HCT116 (cell line): ENCODE data around the gene RIOX2. TPM values are rescaled to one million over a fixed set of nuclear protein-coding genes. Genes with fewer than 3 reads are reported as not detected.

Source experiments
- ATAC-seq: fragments of 200-7000 bp; cut with Tn5 transposase; 2 replicates; pipeline ENCODE4 v1.9.1; 2020; ENCODE audit warnings: mild to moderate bottlenecking, moderate library complexity
- BruUV-seq: library from RNA; stranded (reverse); fragments of 400-500 nt; replicated peaks from 2 replicates; lab custom pipeline; 2021; lab: Mats Ljungman, UMichigan
- CTCF ChIA-PET: fragments of 300-600 bp; sonication (Branson Sonifier 250); formaldehyde crosslinking; loops from one replicate; lab custom pipeline; 2021; ENCODE audit warnings: antibody characterized with exemption; lab: Charles Lee
- POLR2A ChIA-PET: fragments of 300-600, 350-600 bp; sonication (Branson Sonifier 250); formaldehyde crosslinking; loops from one replicate; lab custom pipeline; 2021; ENCODE audit warnings: antibody characterized with exemption; lab: Charles Lee
- RAD21 ChIA-PET, 2 experiments: fragments of 300-600 bp; sonication (Branson Sonifier 250); formaldehyde crosslinking; loops; one replicate each; lab custom pipeline; 2023; ENCODE audit warnings: low total read pairs in 2 of 2; ENCODE audit not compliant: uncharacterized antibody in 2 of 2, unreplicated experiment in 2 of 2, low non-redundant PET in 1 of 2; lab: Charles Lee
- DNase-seq: peaks from one replicate; pipeline ENCODE4 v3.0.0-alpha.2; 2010; ENCODE audit warnings: low read depth, low spot score
- H2AFZ ChIP-seq: fragments of 200-600 bp; shearing (Covaris generic), sonication (generic); 2 replicates; pipeline ENCODE4 v1.6.1; 2017; ENCODE audit warnings: low read depth, mixed run types, mixed read lengths, antibody characterized with exemption, low read length; ENCODE audit not compliant: poor library complexity, severe bottlenecking
- H3K27ac ChIP-seq: 2 replicates; pipeline ENCODE4 v1.5.1; 2012; ENCODE audit warnings: low read depth, low read length
- H3K27me3 ChIP-seq: fragments of 200-600 bp; sonication (generic); 2 replicates; pipeline ENCODE4 v1.6.1; 2016; ENCODE audit warnings: mixed run types, low read length, mixed read lengths; ENCODE audit not compliant: insufficient read depth
- H3K36me3 ChIP-seq, 2 experiments: fragments of 200-500 bp in 1 of 2; fragments of 200-600 bp in 1 of 2; sonication (Bioruptor generic) in 1 of 2; sonication (generic) in 1 of 2; 2 replicates each; pipeline versions ENCODE4 v1.5.1 to v1.6.1; 2014 to 2016; ENCODE audit warnings: low read length in 2 of 2, inconsistent platforms in 1 of 2, mixed read lengths in 1 of 2, mixed run types in 1 of 2; ENCODE audit not compliant: insufficient read depth in 2 of 2, control insufficient read depth in 1 of 2
- H3K4me1 ChIP-seq, 2 experiments: fragments of 200-600 bp in 1 of 2; sonication (generic) in 1 of 2; 2 replicates each; pipeline versions ENCODE4 v1.5.1 to v1.6.1; 2012 to 2017; ENCODE audit warnings: low read length in 2 of 2, inconsistent platforms in 1 of 2, mild to moderate bottlenecking in 1 of 2, mixed read lengths in 1 of 2, mixed run types in 1 of 2, moderate library complexity in 1 of 2; ENCODE audit not compliant: insufficient read depth in 2 of 2, control insufficient read depth in 1 of 2
- H3K4me2 ChIP-seq: fragments of 200-600 bp; sonication (generic); 2 replicates; pipeline ENCODE4 v1.6.1; 2017; ENCODE audit warnings: mixed run types, low read length, mixed read lengths
- H3K4me3 ChIP-seq, 2 experiments: fragments of 200-600 bp in 1 of 2; sonication (generic) in 1 of 2; replicated peaks in 1 of 2; 2 replicates each; pipeline ENCODE4 v1.5.1; 2011 to 2016; ENCODE audit warnings: low read length in 2 of 2, control low read depth in 1 of 2, low read depth in 1 of 2, mild to moderate bottlenecking in 1 of 2, mixed read lengths in 1 of 2, mixed run types in 1 of 2
- H3K79me2 ChIP-seq: fragments of 200-600 bp; sonication (generic); 2 replicates; pipeline ENCODE4 v1.6.1; 2017; ENCODE audit warnings: mild to moderate bottlenecking, mixed run types, low read length, moderate library complexity, mixed read lengths; ENCODE audit not compliant: insufficient read depth
- H3K9ac ChIP-seq: fragments of 200-600 bp; sonication (generic); 2 replicates; pipeline ENCODE4 v1.6.1; 2016; ENCODE audit warnings: low read length, mixed read lengths
- H3K9me2 ChIP-seq: fragments of 200-600 bp; sonication (generic), shearing (Covaris generic); 2 replicates; pipeline ENCODE4 v1.6.1; 2017; ENCODE audit warnings: mixed run types, mild to moderate bottlenecking, moderate library complexity; ENCODE audit not compliant: insufficient read depth
- H3K9me3 ChIP-seq, 2 experiments: fragments of 200-500 bp in 1 of 2; fragments of 200-600 bp in 1 of 2; sonication (Bioruptor generic) in 1 of 2; sonication (generic) in 1 of 2; 2 replicates each; pipeline ENCODE4 v1.6.1; 2014 to 2017; ENCODE audit warnings: low read length in 2 of 2, mixed read lengths in 2 of 2, inconsistent platforms in 1 of 2, low read depth in 1 of 2, mild to moderate bottlenecking in 1 of 2, mixed run types in 1 of 2, moderate library complexity in 1 of 2; ENCODE audit not compliant: control insufficient read depth in 1 of 2, insufficient read depth in 1 of 2
- H4K20me1 ChIP-seq: fragments of 200-600 bp; sonication (generic), shearing (Covaris generic); 2 replicates; pipeline ENCODE4 v1.6.1; 2017; ENCODE audit warnings: mixed run types, mild to moderate bottlenecking, moderate library complexity; ENCODE audit not compliant: insufficient read depth
- CBX3 ChIP-seq: IDR thresholded peaks from 2 replicates; pipeline ENCODE4 v1.6.1; 2012; ENCODE audit warnings: low read depth
- CEBPB ChIP-seq: IDR thresholded peaks from 2 replicates; pipeline ENCODE4 v1.6.1; 2012; ENCODE audit warnings: low read depth
- EGR1 ChIP-seq: IDR thresholded peaks from 2 replicates; pipeline ENCODE4 v1.6.1; 2012; ENCODE audit warnings: low read depth
- ELF1 ChIP-seq: IDR thresholded peaks from 2 replicates; pipeline ENCODE4 v1.6.1; 2012; ENCODE audit warnings: low read depth, borderline replicate concordance
- JUND ChIP-seq: IDR thresholded peaks from 2 replicates; pipeline ENCODE4 v1.6.1; 2012
- POLR2A ChIP-seq: IDR thresholded peaks from 2 replicates; pipeline ENCODE4 v1.7.0; 2011; ENCODE audit warnings: borderline replicate concordance; ENCODE audit not compliant: insufficient read depth, insufficient read length; ENCODE audit errors: extremely low read depth
- SP1 ChIP-seq: IDR thresholded peaks from 2 replicates; pipeline ENCODE4 v1.6.1; 2012; ENCODE audit warnings: low read depth
- SRF ChIP-seq: IDR thresholded peaks from 2 replicates; pipeline ENCODE4 v1.6.1; 2012; ENCODE audit warnings: low read depth
- TCF7L2 ChIP-seq: IDR thresholded peaks from 2 replicates; pipeline ENCODE4 v1.7.0; 2011; ENCODE audit warnings: borderline replicate concordance, inconsistent platforms; ENCODE audit not compliant: insufficient read depth, insufficient read length; ENCODE audit errors: extremely low read depth
- YY1 ChIP-seq: IDR thresholded peaks from 2 replicates; pipeline ENCODE4 v1.6.1; 2011; ENCODE audit warnings: low read length, low read depth, moderate library complexity, mild to moderate bottlenecking; ENCODE audit not compliant: insufficient replicate concordance; ENCODE audit errors: extremely low read depth
- ZFX ChIP-seq: fragments of 450-650 bp; IDR thresholded peaks from 2 replicates; pipeline ENCODE4 v1.6.1; 2017
- ZNF274 ChIP-seq: fragments of 200-500 bp; sonication (Bioruptor generic); IDR thresholded peaks from 2 replicates; pipeline ENCODE4 v1.6.1; 2014; ENCODE audit warnings: mild to moderate bottlenecking, low read depth, low read length, inconsistent platforms
- intact Hi-C: fragments of 100-400 bp; cut with micrococcal nuclease; formaldehyde crosslinking; loops from 2 replicates; pipeline ENCODE4 v1.10.0; 2022
- total RNA-seq: library from RNA; stranded (reverse); gene quantifications from one replicate; pipeline ENCODE4 v1.2.1, GENCODE V29; 2021; ENCODE audit not compliant: unreplicated experiment
- TF ChIP-seq, protein P1 (sequence below): IDR thresholded peaks from 2 replicates; pipeline ENCODE4 v1.6.1; 2012; ENCODE audit warnings: low read depth

RIOX2 gene
- total RNA-seq, 1 experiment from 2014 or later: 39.1 TPM

DNA sequence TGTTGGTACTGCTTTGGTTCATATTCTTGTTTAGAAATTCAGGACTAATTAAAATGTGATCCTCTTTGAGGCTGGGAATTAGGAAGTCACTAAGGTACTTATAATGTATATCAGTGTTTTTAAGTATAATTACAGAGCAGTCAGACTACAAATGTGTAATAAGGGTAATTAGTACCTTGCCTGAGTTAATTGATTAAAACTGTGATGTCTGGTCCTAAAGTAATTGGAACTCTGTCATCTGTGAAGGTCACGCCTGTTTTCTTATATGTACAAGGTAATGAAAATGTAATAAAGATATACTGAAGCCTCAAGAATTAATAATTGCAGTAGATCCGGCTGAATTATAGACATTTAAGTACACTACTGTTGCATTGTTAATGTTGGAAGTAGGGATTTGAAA lies 32.8 kb downstream of the RIOX2 start:
- H3K79me2 ChIP-seq: no peaks in the 10 kb centered on the region
- no peaks in the 10 kb centered on the region for H3K9me2 ChIP-seq
- H3K4me2 ChIP-seq: no peak overlapping the region
- no peaks in the 10 kb centered on the region for H4K20me1 ChIP-seq
- ChIA-PET RAD21 (no interaction called here), CTCF (no interaction called here), POLR2A (no interaction called here)
- intact Hi-C loops: no loop called here
- no peaks in the 10 kb centered on the region for H3K9me3 ChIP-seq
- H3K27me3 ChIP-seq: no peaks in the 10 kb centered on the region
- H3K4me3 ChIP-seq: no peak overlapping the region
- DNase-seq (no peak), ATAC-seq (no peak)
- no peak overlapping the region for H3K9ac ChIP-seq
- H3K36me3 ChIP-seq: peaks cover 17 to 23% of the 10 kb centered on the region in 2 experiments; a peak in 3 of 4 replicates
- BruUV-seq: no TSS peak
- no peak overlapping the region for H3K27ac ChIP-seq
- no peaks in the 10 kb centered on the region for H3K4me1 ChIP-seq
- H2AFZ ChIP-seq: no peak overlapping the region
- no peak for TF ChIP-seq ZNF274
- TF ChIP-seq JUND: no peak
- TF ChIP-seq CEBPB: no peak
- TF ChIP-seq ELF1: no peak
- no peak for TF ChIP-seq CBX3
- TF ChIP-seq POLR2A: no peak
- TF ChIP-seq YY1: no peak
- no peak for TF ChIP-seq TCF7L2
- TF ChIP-seq SRF: no peak
- no peak for TF ChIP-seq EGR1
- no peak for TF ChIP-seq ZFX
- TF ChIP-seq, protein P1, sequence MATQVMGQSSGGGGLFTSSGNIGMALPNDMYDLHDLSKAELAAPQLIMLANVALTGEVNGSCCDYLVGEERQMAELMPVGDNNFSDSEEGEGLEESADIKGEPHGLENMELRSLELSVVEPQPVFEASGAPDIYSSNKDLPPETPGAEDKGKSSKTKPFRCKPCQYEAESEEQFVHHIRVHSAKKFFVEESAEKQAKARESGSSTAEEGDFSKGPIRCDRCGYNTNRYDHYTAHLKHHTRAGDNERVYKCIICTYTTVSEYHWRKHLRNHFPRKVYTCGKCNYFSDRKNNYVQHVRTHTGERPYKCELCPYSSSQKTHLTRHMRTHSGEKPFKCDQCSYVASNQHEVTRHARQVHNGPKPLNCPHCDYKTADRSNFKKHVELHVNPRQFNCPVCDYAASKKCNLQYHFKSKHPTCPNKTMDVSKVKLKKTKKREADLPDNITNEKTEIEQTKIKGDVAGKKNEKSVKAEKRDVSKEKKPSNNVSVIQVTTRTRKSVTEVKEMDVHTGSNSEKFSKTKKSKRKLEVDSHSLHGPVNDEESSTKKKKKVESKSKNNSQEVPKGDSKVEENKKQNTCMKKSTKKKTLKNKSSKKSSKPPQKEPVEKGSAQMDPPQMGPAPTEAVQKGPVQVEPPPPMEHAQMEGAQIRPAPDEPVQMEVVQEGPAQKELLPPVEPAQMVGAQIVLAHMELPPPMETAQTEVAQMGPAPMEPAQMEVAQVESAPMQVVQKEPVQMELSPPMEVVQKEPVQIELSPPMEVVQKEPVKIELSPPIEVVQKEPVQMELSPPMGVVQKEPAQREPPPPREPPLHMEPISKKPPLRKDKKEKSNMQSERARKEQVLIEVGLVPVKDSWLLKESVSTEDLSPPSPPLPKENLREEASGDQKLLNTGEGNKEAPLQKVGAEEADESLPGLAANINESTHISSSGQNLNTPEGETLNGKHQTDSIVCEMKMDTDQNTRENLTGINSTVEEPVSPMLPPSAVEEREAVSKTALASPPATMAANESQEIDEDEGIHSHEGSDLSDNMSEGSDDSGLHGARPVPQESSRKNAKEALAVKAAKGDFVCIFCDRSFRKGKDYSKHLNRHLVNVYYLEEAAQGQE: no peak
- no peak for TF ChIP-seq SP1
